Lower leg skin (tissue), 3 donors: ENCODE measurements around the gene NSG2.

Experiments used
- POLR2A ChIP-seq, 2 donors: fragments of 450-650 bp; IDR thresholded peaks; one replicate each; pipeline ENCODE4 v1.6.1; 2016 to 2017; ENCODE audit warnings: antibody characterized with exemption in 2 of 2, mild to moderate bottlenecking in 1 of 2, moderate library complexity in 1 of 2
- TF ChIP-seq, protein P1 (sequence below), 3 donors: fragments of 450-650 bp; IDR thresholded peaks; one replicate each; pipeline ENCODE4 v1.5.1; 2016; ENCODE audit warnings: antibody characterized with exemption in 3 of 3, mild to moderate bottlenecking in 3 of 3, moderate library complexity in 2 of 3

DNA sequence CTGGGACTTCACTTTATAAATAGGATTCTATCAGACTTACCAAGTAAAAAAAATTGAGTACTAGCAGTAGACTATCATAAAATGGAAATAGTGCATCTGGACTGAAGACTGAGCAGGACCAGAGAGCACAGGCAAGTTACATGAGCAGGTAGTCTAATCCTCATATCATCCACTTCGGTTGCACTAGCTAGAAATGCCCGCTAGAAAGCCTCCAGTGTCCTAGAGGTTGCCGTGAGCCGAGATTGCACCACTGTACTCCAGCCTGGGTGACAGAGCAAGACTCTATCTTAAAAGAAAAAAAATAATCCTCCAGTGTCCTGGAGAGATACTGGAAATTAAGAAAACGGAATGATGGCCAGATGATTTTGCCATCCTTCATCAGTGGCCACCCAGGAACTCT is 36.6 kb upstream of the NSG2 start:
- TF ChIP-seq, protein P1, sequence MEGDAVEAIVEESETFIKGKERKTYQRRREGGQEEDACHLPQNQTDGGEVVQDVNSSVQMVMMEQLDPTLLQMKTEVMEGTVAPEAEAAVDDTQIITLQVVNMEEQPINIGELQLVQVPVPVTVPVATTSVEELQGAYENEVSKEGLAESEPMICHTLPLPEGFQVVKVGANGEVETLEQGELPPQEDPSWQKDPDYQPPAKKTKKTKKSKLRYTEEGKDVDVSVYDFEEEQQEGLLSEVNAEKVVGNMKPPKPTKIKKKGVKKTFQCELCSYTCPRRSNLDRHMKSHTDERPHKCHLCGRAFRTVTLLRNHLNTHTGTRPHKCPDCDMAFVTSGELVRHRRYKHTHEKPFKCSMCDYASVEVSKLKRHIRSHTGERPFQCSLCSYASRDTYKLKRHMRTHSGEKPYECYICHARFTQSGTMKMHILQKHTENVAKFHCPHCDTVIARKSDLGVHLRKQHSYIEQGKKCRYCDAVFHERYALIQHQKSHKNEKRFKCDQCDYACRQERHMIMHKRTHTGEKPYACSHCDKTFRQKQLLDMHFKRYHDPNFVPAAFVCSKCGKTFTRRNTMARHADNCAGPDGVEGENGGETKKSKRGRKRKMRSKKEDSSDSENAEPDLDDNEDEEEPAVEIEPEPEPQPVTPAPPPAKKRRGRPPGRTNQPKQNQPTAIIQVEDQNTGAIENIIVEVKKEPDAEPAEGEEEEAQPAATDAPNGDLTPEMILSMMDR (IDR thresholded peaks at IDR 0.05) = no peak
- no peak for TF ChIP-seq POLR2A (IDR thresholded peaks at IDR 0.05)
